Peyer's patch (tissue), 4 donors: ENCODE measurements around the gene RALGAPA1. TPM values are rescaled to one million over a fixed set of nuclear protein-coding genes. Genes with fewer than 3 reads are reported as not detected.

Experiments
- DNase-seq, 3 donors: peaks; one replicate each; pipeline ENCODE4 v3.0.0-alpha.2; 2017 to 2019
- H3K27ac ChIP-seq, 4 donors: fragments of 200-600 bp; sonication (generic); one replicate each; pipeline ENCODE4 v1.5.1; 2016 to 2019
- H3K27me3 ChIP-seq, 2 donors: fragments of 200-600 bp; sonication (generic); one replicate each; pipeline ENCODE4 v1.5.1; 2019
- H3K36me3 ChIP-seq, 3 donors: fragments of 200-600 bp; sonication (generic); one replicate each; pipeline ENCODE4 v1.5.1; 2016 to 2019
- H3K4me1 ChIP-seq, 4 donors: fragments of 200-600 bp; sonication (generic); one replicate each; pipeline ENCODE4 v1.5.1; 2016 to 2019
- H3K4me3 ChIP-seq, 4 donors: fragments of 200-600 bp; sonication (generic); 1 replicate in 3 of 4; 2 replicates in 1 of 4; pipeline ENCODE4 v1.5.1; 2016 to 2019; ENCODE audit warnings: mild to moderate bottlenecking in 1 of 4
- H3K9me3 ChIP-seq, 4 donors: fragments of 200-600 bp; sonication (generic); one replicate each; pipeline ENCODE4 v1.5.1; 2016 to 2019; ENCODE audit warnings: mild to moderate bottlenecking in 1 of 4
- POLR2A ChIP-seq, 2 donors: fragments of 450-650 bp; IDR thresholded peaks; one replicate each; pipeline ENCODE4 v1.5.1; 2017; ENCODE audit warnings: antibody characterized with exemption in 2 of 2, mild to moderate bottlenecking in 2 of 2, moderate library complexity in 2 of 2
- total RNA-seq, 4 donors: library from RNA; depleted of rRNA; stranded (reverse); fragments of >200 nt; gene quantifications; one replicate each; pipeline ENCODE4 v1.1.0, GENCODE V29; 2016
- TF ChIP-seq, protein P1 (sequence below), 6 experiments: fragments of 450-650 bp in 4 of 6; fragments of 200-600 bp in 2 of 6; sonication (generic) in 1 of 6; IDR thresholded peaks; one replicate each; pipeline ENCODE4 v1.5.1; 2017 to 2019; ENCODE audit warnings: antibody characterized with exemption in 6 of 6, mild to moderate bottlenecking in 3 of 6, moderate library complexity in 1 of 6

Gene RALGAPA1
- total RNA-seq, 4 donors from 2014 or later: 61.8 to 163 (median 89.4) TPM

DNA sequence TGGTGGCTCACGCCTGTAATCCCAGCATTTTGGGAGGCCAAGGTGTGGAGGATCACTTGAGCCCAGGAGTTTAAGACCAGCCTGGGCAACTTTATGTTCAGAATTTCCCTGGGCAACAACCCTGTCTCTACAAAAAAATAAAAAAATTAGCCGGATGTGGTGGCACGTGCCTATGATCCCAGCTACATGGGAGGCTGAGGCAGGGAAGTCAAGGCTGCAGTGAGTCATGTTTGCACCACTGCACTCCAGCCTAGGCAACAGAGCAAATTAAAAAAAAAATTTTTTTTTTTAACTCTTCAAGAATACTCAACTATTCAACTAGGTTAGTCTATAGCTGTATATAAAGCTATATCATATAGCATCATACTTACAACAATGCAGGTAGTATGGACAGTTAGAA lies 113.0 kb downstream of the RALGAPA1 start:
- Histone ChIP-seq H3K36me3 (no peaks in the 10 kb centered on the region), H3K9me3 (no peaks in the 10 kb centered on the region), H3K4me3 (no peak overlapping the region), H3K27me3 (no peaks in the 10 kb centered on the region), H3K27ac (no peak overlapping the region), H3K4me1 (no peaks in the 10 kb centered on the region)
- TF ChIP-seq, protein P1, sequence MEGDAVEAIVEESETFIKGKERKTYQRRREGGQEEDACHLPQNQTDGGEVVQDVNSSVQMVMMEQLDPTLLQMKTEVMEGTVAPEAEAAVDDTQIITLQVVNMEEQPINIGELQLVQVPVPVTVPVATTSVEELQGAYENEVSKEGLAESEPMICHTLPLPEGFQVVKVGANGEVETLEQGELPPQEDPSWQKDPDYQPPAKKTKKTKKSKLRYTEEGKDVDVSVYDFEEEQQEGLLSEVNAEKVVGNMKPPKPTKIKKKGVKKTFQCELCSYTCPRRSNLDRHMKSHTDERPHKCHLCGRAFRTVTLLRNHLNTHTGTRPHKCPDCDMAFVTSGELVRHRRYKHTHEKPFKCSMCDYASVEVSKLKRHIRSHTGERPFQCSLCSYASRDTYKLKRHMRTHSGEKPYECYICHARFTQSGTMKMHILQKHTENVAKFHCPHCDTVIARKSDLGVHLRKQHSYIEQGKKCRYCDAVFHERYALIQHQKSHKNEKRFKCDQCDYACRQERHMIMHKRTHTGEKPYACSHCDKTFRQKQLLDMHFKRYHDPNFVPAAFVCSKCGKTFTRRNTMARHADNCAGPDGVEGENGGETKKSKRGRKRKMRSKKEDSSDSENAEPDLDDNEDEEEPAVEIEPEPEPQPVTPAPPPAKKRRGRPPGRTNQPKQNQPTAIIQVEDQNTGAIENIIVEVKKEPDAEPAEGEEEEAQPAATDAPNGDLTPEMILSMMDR (IDR thresholded peaks at IDR 0.05): no peak
- no peak for TF ChIP-seq POLR2A (IDR thresholded peaks at IDR 0.05)
- DNase-seq: no peak

DNA sequence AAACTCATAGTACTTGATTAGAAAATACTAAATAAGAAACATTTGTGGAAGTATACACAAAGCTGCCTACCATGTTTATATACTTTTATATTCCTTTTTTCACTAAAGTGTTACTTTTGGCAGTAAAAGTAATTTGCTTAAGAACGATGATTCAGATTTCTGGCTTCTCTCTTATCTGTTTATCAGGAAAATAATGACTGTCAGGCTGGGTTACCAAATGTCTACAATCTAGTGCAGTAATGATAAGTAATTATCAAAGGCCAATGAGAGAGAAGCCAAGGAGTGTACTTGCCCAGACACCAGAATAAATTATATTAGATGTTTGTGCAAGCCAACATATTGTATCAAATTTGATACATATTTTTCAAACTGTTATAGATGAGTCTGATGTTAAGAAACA lies 113.4 kb downstream of the RALGAPA1 start:
- no peak overlapping the region for H3K4me3 ChIP-seq
- DNase-seq: no peak
- no peaks in the 10 kb centered on the region for H3K4me1 ChIP-seq
- TF ChIP-seq, protein P1 (IDR thresholded peaks at IDR 0.05): no peak
- no peak for TF ChIP-seq POLR2A (IDR thresholded peaks at IDR 0.05)
- no peak overlapping the region for H3K27ac ChIP-seq
- H3K27me3 ChIP-seq: no peaks in the 10 kb centered on the region
- no peaks in the 10 kb centered on the region for H3K36me3 ChIP-seq
- H3K9me3 ChIP-seq: no peaks in the 10 kb centered on the region

DNA sequence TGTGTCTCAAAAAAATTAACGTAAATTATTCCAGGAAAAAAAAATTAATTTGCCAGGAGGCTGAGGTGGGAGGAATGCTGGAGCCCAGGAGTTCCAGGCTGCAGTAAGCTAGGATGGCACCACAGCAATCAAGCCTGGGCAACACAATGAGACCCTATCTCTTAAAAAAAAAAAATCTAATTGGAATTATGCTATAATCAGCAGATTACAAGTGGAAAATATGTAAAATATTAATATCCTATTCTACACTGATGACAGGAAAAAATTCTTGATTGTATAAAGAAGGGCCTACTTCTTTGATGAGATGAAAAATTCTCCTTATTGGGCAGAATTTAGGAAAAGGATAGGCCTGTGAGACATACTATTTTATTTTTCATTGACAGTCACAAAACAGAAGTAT lies 114.0 kb downstream of the RALGAPA1 start:
- H3K9me3 ChIP-seq: no peaks in the 10 kb centered on the region
- H3K27ac ChIP-seq: no peak overlapping the region
- H3K4me3 ChIP-seq: no peak overlapping the region
- DNase-seq: no peak
- no peaks in the 10 kb centered on the region for H3K4me1 ChIP-seq
- H3K36me3 ChIP-seq: no peaks in the 10 kb centered on the region
- H3K27me3 ChIP-seq: no peaks in the 10 kb centered on the region
- TF ChIP-seq POLR2A (IDR thresholded peaks at IDR 0.05): no peak
- TF ChIP-seq, protein P1 (IDR thresholded peaks at IDR 0.05): no peak

DNA sequence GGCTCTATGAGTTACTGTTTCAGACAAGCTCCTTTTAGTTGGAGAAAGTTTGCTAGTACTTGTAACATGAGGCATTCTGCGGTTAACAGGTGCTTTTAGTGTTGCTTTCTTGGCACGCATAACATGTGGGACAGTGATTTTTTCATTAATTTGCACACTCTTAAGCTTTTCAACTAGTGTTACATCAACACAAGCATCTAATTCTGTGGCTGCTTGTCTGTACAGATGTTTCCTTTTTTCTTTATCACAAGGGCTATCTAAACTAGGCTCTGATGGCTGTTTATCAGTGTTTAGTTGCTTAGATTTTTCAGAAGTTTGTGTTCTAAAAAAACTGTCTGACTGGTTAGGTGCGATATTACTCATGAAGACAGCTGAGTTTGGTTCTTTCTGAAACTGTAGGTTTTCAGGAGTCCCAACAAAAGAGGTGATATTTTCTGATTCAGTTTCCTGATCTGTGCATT lies 120.1 kb downstream of the RALGAPA1 start:
- H3K4me3 ChIP-seq: no peak overlapping the region
- no peak overlapping the region for H3K27ac ChIP-seq
- TF ChIP-seq, protein P1 (IDR thresholded peaks at IDR 0.05): no peak
- no peak for TF ChIP-seq POLR2A (IDR thresholded peaks at IDR 0.05)
- peaks cover 0 to 31% (median 0%) of the 10 kb centered on the region in 3 donors for H3K36me3 ChIP-seq
- DNase-seq: no peak
- H3K4me1 ChIP-seq: no peaks in the 10 kb centered on the region
- H3K27me3 ChIP-seq: no peaks in the 10 kb centered on the region
- H3K9me3 ChIP-seq: no peaks in the 10 kb centered on the region

DNA sequence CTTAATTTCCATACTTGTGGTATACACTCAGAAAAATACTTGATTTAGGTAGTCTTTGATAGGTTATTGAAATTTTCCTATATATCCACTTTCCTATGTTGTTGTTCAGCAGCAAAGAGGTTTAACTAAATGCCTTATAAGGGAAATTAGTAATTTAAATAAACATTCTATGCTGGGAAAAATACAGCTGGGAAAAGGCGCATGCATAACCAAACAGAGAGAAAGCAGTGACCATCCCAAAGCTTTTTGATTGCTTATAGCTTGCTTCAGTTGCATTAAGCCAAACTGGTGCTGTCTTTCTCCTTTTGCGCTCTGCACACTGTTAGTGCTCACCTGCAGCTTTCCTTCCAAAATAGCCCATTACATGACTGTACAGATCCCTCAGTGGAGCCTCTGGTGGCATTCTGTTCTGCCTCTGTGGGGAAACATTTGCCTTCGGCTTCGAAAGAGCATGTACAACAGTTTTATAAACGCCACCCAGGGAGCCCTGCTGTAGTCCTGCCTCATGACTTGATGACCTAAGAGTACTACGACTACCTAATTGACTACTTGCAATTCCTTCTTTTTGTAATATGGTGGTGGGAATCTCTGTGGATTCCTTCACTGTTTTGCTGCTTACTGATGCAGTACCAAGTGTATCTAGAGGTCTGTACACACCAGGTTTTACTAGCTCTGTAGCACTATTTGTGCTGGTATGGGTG lies 120.8 kb downstream of the RALGAPA1 start:
- no peak for DNase-seq
- no peak overlapping the region for H3K27ac ChIP-seq
- no peaks in the 10 kb centered on the region for H3K4me1 ChIP-seq
- no peak overlapping the region for H3K4me3 ChIP-seq
- no peaks in the 10 kb centered on the region for H3K9me3 ChIP-seq
- peaks cover 0 to 38% (median 0%) of the 10 kb centered on the region in 3 donors for H3K36me3 ChIP-seq
- TF ChIP-seq POLR2A (IDR thresholded peaks at IDR 0.05): no peak
- TF ChIP-seq, protein P1 (IDR thresholded peaks at IDR 0.05): no peak
- no peaks in the 10 kb centered on the region for H3K27me3 ChIP-seq
